Loucy (cell line): Measurements from ENCODE around the gene FGFR2.

Experiments used
- CTCF ChIP-seq: fragments of 200-600 bp; sonication (generic); conservative IDR thresholded peaks from 2 replicates; pipeline ENCODE4 v1.5.1; 2014; ENCODE audit warnings: mild to moderate bottlenecking, antibody characterized with exemption, low read length
- EZH2phosphoT487 ChIP-seq: fragments of 200-600 bp; IDR thresholded peaks from 2 replicates; pipeline ENCODE4 v1.6.1; 2018; ENCODE audit warnings: antibody characterized with exemption, mild to moderate bottlenecking, moderate library complexity, borderline replicate concordance

- no peak for TF ChIP-seq CTCF
- TF ChIP-seq EZH2phosphoT487, result no peak
These were observed 97.4 kb downstream of the FGFR2 start for GRCh38 chr10:121500701-121501332.
